ENCODE results near the gene CACNG3.
"Not testable (repeated sequence)": the region's sequence is repeated elsewhere in the genome, so short reads cannot be mapped to it uniquely, and the experiment has no call there.

CACNG3 gene

GRCh38 chr16:24343829-24344228 is 87.7 kb downstream of the CACNG3 start:
- DNase-seq = not testable (repeated sequence)

- DNase-seq = no peak
These were observed 88.6 kb downstream of the CACNG3 start for GRCh38 chr16:24344784-24345183.

GRCh38 chr16:24345704-24346103 is 89.6 kb downstream of the CACNG3 start:
- DNase-seq = no peak

- DNase-seq = no peak
These were observed 90.6 kb downstream of the CACNG3 start for GRCh38 chr16:24346734-24347133.

- DNase-seq = no peak
These were observed 91.4 kb downstream of the CACNG3 start for GRCh38 chr16:24347556-24347955.

GRCh38 chr16:24348545-24349290 is 92.6 kb downstream of the CACNG3 start:
- DNase-seq = no peak

- no peak for DNase-seq
These were observed 93.2 kb downstream of the CACNG3 start for GRCh38 chr16:24349320-24349719.

- DNase-seq = no peak
These were observed 96.6 kb downstream of the CACNG3 start for GRCh38 chr16:24352746-24353145.

- no peak for DNase-seq
These were observed 97.5 kb downstream of the CACNG3 start for GRCh38 chr16:24353622-24354021.

GRCh38 chr16:24357511-24357910 is 101.4 kb downstream of the CACNG3 start:
- no peak for DNase-seq

- DNase-seq = no peak
These were observed 102.0 kb downstream of the CACNG3 start for GRCh38 chr16:24358117-24358516.

- no peak for DNase-seq
These were observed 103.4 kb downstream of the CACNG3 start for GRCh38 chr16:24359490-24359889.

GRCh38 chr16:24360936-24361335 is 104.8 kb downstream of the CACNG3 start:
- no peak for DNase-seq

GRCh38 chr16:24364596-24364995 is 108.5 kb downstream of the CACNG3 start:
- DNase-seq = no peak

GRCh38 chr16:24367186-24367710 is 111.1 kb downstream of the CACNG3 start:
- no peak for DNase-seq

GRCh38 chr16:24372824-24373223 is 116.7 kb downstream of the CACNG3 start:
- no peak for DNase-seq

GRCh38 chr16:24378999-24379398 is 122.9 kb downstream of the CACNG3 start:
- DNase-seq = no peak

- DNase-seq = no peak
These were observed 125.5 kb downstream of the CACNG3 start for GRCh38 chr16:24381470-24382118.

GRCh38 chr16:24382762-24383407 is 126.8 kb downstream of the CACNG3 start:
- DNase-seq = no peak

- no peak for DNase-seq
These were observed 138.2 kb downstream of the CACNG3 start for GRCh38 chr16:24394341-24394740.

- no peak for DNase-seq
These were observed 140.5 kb downstream of the CACNG3 start for GRCh38 chr16:24396350-24397271.

GRCh38 chr16:24409045-24409444 is 152.9 kb downstream of the CACNG3 start:
- DNase-seq = no peak
